PC-3 (cell line): ENCODE measurements around the gene S100P. TPM values are rescaled to one million over a fixed set of nuclear protein-coding genes. Genes with fewer than 3 reads are reported as not detected.
A peak's percentile ranks its signal among the peaks of the same experiment; 100 is the strongest.

ENCODE experiments used
- ATAC-seq: fragments of 200-7000 bp; cut with Tn5 transposase; 2 replicates; pipeline ENCODE4 v1.9.1; 2020; ENCODE audit warnings: mild to moderate bottlenecking, moderate library complexity
- BruUV-seq: library from RNA; stranded (reverse); fragments of 400-500 nt; replicated peaks from 2 replicates; lab custom pipeline; 2021; lab: Mats Ljungman, UMichigan
- CTCF ChIA-PET: fragments of 300-600 bp; sonication (Branson Sonifier 250); formaldehyde crosslinking; loops from one replicate; lab custom pipeline; 2022; ENCODE audit warnings: antibody characterized with exemption; lab: Charles Lee
- POLR2A ChIA-PET: fragments of 300-600 bp; sonication (Branson Sonifier 250); formaldehyde crosslinking; loops from one replicate; lab custom pipeline; 2022; ENCODE audit warnings: antibody characterized with exemption; ENCODE audit not compliant: unreplicated experiment; lab: Charles Lee
- DNase-seq: peaks from one replicate; pipeline ENCODE4 v3.0.0-alpha.2; 2015
- H2AFZ ChIP-seq: fragments of 300-600 bp; sonication (generic); 2 replicates; pipeline ENCODE4 v1.6.0; 2016; ENCODE audit warnings: antibody characterized with exemption, low read length
- H3F3A ChIP-seq: fragments of 300-600 bp; sonication (generic); one replicate; pipeline ENCODE4 v1.6.0; 2017; ENCODE audit warnings: antibody characterized with exemption, low read length, control low read depth, mild to moderate bottlenecking; ENCODE audit not compliant: unreplicated experiment
- H3K27ac ChIP-seq: fragments of 300-600 bp; sonication (generic); 2 replicates; pipeline ENCODE4 v1.5.1; 2016; ENCODE audit warnings: mild to moderate bottlenecking, low read length
- H3K27me3 ChIP-seq: fragments of 300-600 bp; sonication (generic); 2 replicates; pipeline ENCODE4 v1.6.1; 2016; ENCODE audit warnings: low read length, mixed read lengths
- H3K36me3 ChIP-seq: fragments of 300-600 bp; sonication (generic); 2 replicates; pipeline ENCODE4 v1.6.1; 2016; ENCODE audit warnings: low read depth, mixed run types, low read length, mixed read lengths
- H3K4me1 ChIP-seq: fragments of 300-600 bp; sonication (generic); 2 replicates; pipeline ENCODE4 v1.5.1; 2016; ENCODE audit warnings: low read length; ENCODE audit not compliant: insufficient read depth
- H3K4me2 ChIP-seq: fragments of 300-600 bp; sonication (generic); 2 replicates; pipeline ENCODE4 v1.6.0; 2016; ENCODE audit warnings: low read length
- H3K4me3 ChIP-seq: fragments of 300-600 bp; sonication (generic); 2 replicates; pipeline ENCODE4 v1.5.1; 2016; ENCODE audit warnings: mild to moderate bottlenecking, low read length, mixed read lengths
- H3K79me2 ChIP-seq: fragments of 300-600 bp; sonication (generic); 2 replicates; pipeline ENCODE4 v1.6.1; 2017; ENCODE audit warnings: low read length, mixed read lengths
- H3K9ac ChIP-seq: fragments of 300-600 bp; sonication (generic); 2 replicates; pipeline ENCODE4 v1.6.0; 2016; ENCODE audit warnings: mild to moderate bottlenecking, low read length
- H3K9me2 ChIP-seq: fragments of 300-600 bp; sonication (generic); replicated peaks from 2 replicates; pipeline ENCODE4 v1.6.1; 2016; ENCODE audit warnings: mixed run types, low read length, mixed read lengths
- H3K9me3 ChIP-seq: fragments of 300-600 bp; sonication (generic); 2 replicates; pipeline ENCODE4 v1.6.1; 2016; ENCODE audit warnings: low read length, mixed read lengths
- H4K20me1 ChIP-seq: fragments of 300-600 bp; sonication (generic); 2 replicates; pipeline ENCODE4 v1.6.1; 2016; ENCODE audit warnings: low read length, mixed read lengths
- CTCF ChIP-seq: fragments of 300-600 bp; sonication (generic); conservative IDR thresholded peaks from 2 replicates; pipeline ENCODE4 v1.5.1; 2017; ENCODE audit warnings: antibody characterized with exemption, low read depth, mild to moderate bottlenecking, low read length
- EZH2 ChIP-seq: fragments of 300-600 bp; sonication (generic); IDR thresholded peaks from one replicate; pipeline ENCODE4 v1.6.1; 2017; ENCODE audit warnings: antibody characterized with exemption, mild to moderate bottlenecking, low read length; ENCODE audit not compliant: unreplicated experiment
- EZH2phosphoT487 ChIP-seq: fragments of 300-600 bp; sonication (generic); IDR thresholded peaks from 2 replicates; pipeline ENCODE4 v1.6.1; 2018; ENCODE audit warnings: mild to moderate bottlenecking, antibody characterized with exemption, low read length, borderline replicate concordance
- intact Hi-C: fragments of 100-400 bp; cut with micrococcal nuclease; formaldehyde crosslinking; loops from 2 replicates; pipeline ENCODE4 v1.9.0; 2023
- total RNA-seq: library from RNA; depleted of rRNA; stranded (reverse); fragments of >200 nt; gene quantifications from 2 replicates; pipeline ENCODE4 v1.2.3, GENCODE V29; 2014

The S100P gene
- total RNA-seq, 1 experiment from 2014 or later, result 59.8 TPM

- H3K79me2 ChIP-seq, result no peaks in the 10 kb centered on the region
- DNase-seq, result no peak
- POLR2A ChIA-PET, result no interaction called here
- H3K4me3 ChIP-seq, result no peak overlapping the region
- no peaks in the 10 kb centered on the region for H3K36me3 ChIP-seq
- H3K27me3 ChIP-seq, result no peaks in the 10 kb centered on the region
- CTCF ChIA-PET, result no interaction called here
- no peak overlapping the region for H3K9ac ChIP-seq
- no peaks in the 10 kb centered on the region for H4K20me1 ChIP-seq
- H3K4me1 ChIP-seq, result no peaks in the 10 kb centered on the region
- TF ChIP-seq EZH2 (no peak), CTCF (no peak), EZH2phosphoT487 (no peak)
- no peaks in the 10 kb centered on the region for H3K9me2 ChIP-seq
- no TSS peak for BruUV-seq
- no peak overlapping the region for H3K27ac ChIP-seq
- intact Hi-C loops, result no loop called here
- H2AFZ ChIP-seq, result no peak overlapping the region
- H3K4me2 ChIP-seq, result no peak overlapping the region
- H3F3A ChIP-seq, result no peaks in the 10 kb centered on the region
- no peaks in the 10 kb centered on the region for H3K9me3 ChIP-seq
- no peak for ATAC-seq
These were observed 31.1 kb upstream of the S100P start for GRCh38 chr4:6662591-6662990.

- TF ChIP-seq EZH2phosphoT487 (no peak), EZH2 (no peak), CTCF (no peak)
- Histone ChIP-seq H4K20me1 (no peaks in the 10 kb centered on the region), H3K4me3 (no peak overlapping the region), H3K4me1 (peaks cover 6% of the 10 kb centered on the region), H3K27ac (no peak overlapping the region), H3K9me2 (no peaks in the 10 kb centered on the region), H3K9me3 (no peaks in the 10 kb centered on the region), H3K9ac (no peak overlapping the region), H2AFZ (no peak overlapping the region), H3K36me3 (no peaks in the 10 kb centered on the region), H3K27me3 (no peaks in the 10 kb centered on the region), H3F3A (peaks cover 2% of the 10 kb centered on the region), H3K79me2 (no peaks in the 10 kb centered on the region), H3K4me2 (peak overlapping the region; percentile 31; the same call in 1 of the 2 replicates)
- ChIA-PET POLR2A (no interaction called here), CTCF (no interaction called here)
- no TSS peak for BruUV-seq
- intact Hi-C loops, result no loop called here
- no peak for ATAC-seq
- DNase-seq, result no peak
These were observed 29.9 kb upstream of the S100P start for GRCh38 chr4:6663596-6664393.

DNA sequence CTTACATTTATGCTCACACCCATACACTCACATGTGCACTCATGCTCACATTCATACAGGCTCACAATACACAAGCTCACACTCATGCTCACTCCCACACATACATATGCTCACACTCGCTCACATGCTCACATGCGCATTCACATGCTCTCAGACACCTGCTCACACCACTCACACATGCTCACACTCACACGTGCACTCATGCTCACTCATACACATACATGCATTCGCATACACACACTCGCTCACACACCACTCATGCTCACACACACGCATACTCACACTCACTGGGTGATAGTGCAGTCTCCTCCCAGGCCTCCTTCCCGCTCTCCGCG, 28.4 kb upstream of the S100P start:
- Histone ChIP-seq H3K9me2 (no peaks in the 10 kb centered on the region), H4K20me1 (no peaks in the 10 kb centered on the region), H3F3A (peaks cover 5% of the 10 kb centered on the region), H3K79me2 (no peaks in the 10 kb centered on the region), H3K4me3 (no peak overlapping the region), H2AFZ (no peak overlapping the region), H3K4me1 (peaks cover 15% of the 10 kb centered on the region), H3K9me3 (no peaks in the 10 kb centered on the region), H3K4me2 (no peak overlapping the region), H3K36me3 (no peaks in the 10 kb centered on the region), H3K27ac (no peak overlapping the region), H3K27me3 (no peaks in the 10 kb centered on the region), H3K9ac (no peak overlapping the region)
- TF ChIP-seq CTCF (no peak), EZH2phosphoT487 (no peak), EZH2 (no peak)
- ChIA-PET POLR2A (no interaction called here), CTCF (no interaction called here)
- no peak for DNase-seq
- BruUV-seq, result no TSS peak
- ATAC-seq, result no peak
- intact Hi-C loops, result no loop called here
